Measurements from ENCODE around the gene PARVG.

DNA sequence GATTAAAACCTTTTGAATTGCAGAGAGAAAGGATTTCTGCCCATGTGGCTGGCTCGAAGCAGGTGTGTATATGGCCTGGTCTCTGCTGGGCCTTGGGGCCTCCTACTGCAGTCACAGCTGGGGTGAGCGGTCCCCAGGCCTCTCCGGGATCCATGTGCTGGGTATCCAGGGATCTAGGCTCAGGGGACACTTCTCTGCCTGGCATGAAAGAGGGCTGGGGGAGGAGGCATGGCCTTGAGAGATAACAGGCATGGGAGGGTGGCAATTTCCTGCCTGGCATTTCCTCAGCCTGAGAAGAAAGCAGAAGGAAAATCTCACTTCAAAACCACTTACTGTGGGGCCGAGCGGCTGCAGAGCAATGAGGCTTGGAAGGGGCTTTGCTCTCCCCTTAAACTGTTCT is 20.3 kb upstream of the PARVG start:
- TF ChIP-seq, protein P1, sequence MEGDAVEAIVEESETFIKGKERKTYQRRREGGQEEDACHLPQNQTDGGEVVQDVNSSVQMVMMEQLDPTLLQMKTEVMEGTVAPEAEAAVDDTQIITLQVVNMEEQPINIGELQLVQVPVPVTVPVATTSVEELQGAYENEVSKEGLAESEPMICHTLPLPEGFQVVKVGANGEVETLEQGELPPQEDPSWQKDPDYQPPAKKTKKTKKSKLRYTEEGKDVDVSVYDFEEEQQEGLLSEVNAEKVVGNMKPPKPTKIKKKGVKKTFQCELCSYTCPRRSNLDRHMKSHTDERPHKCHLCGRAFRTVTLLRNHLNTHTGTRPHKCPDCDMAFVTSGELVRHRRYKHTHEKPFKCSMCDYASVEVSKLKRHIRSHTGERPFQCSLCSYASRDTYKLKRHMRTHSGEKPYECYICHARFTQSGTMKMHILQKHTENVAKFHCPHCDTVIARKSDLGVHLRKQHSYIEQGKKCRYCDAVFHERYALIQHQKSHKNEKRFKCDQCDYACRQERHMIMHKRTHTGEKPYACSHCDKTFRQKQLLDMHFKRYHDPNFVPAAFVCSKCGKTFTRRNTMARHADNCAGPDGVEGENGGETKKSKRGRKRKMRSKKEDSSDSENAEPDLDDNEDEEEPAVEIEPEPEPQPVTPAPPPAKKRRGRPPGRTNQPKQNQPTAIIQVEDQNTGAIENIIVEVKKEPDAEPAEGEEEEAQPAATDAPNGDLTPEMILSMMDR (IDR thresholded peaks at IDR 0.05) = no peak
- no peak for TF ChIP-seq EP300 (IDR thresholded peaks at IDR 0.05; ENCODE audit: low read depth)
